Upper lobe of right lung (tissue), 1 donor: Measurements from ENCODE around the gene ADAMTS14. TPM values are rescaled to one million over a fixed set of nuclear protein-coding genes. Genes with fewer than 3 reads are reported as not detected.

Source experiments
- ATAC-seq: fragments of 200-7000 bp; cut with Tn5 transposase; one replicate; pipeline ENCODE4 v1.9.1; 2020; ENCODE audit warnings: mild to moderate bottlenecking, moderate library complexity
- DNase-seq: peaks from one replicate; pipeline ENCODE4 v3.0.0-alpha.2; 2020
- H3K27ac ChIP-seq: fragments of 200-600 bp; one replicate; pipeline ENCODE4 v1.8.0; 2022
- H3K27me3 ChIP-seq: fragments of 200-600 bp; one replicate; pipeline ENCODE4 v1.8.0; 2022; ENCODE audit warnings: mild to moderate bottlenecking
- H3K36me3 ChIP-seq: fragments of 200-600 bp; one replicate; pipeline ENCODE4 v1.8.0; 2022
- H3K4me1 ChIP-seq: fragments of 200-600 bp; one replicate; pipeline ENCODE4 v1.8.0; 2022
- H3K4me3 ChIP-seq: fragments of 200-600 bp; one replicate; pipeline ENCODE4 v1.8.0; 2022; ENCODE audit warnings: mild to moderate bottlenecking
- H3K9me3 ChIP-seq: fragments of 200-600 bp; one replicate; pipeline ENCODE4 v1.8.0; 2022
- CTCF ChIP-seq: fragments of 200-600 bp; IDR thresholded peaks from one replicate; pipeline ENCODE4 v1.8.0; 2022; ENCODE audit warnings: antibody characterized with exemption
- intact Hi-C: fragments of 100-400 bp; cut with DNase I; formaldehyde crosslinking; loops from one replicate; pipeline ENCODE4 v1.11.0; 2022
- total RNA-seq: library from RNA; stranded (reverse); fragmentation: NEBNext Ultra II Directional; extraction: Animal tissue kit (Norgen Biotek cat#: 25700); gene quantifications from one replicate; pipeline ENCODE4 v1.2.1, GENCODE V29; 2021
- donor health status: DM: no; HTN: yes; CAD: no; lungs with severe emphysema.

ADAMTS14 gene
- total RNA-seq, 1 donor from 2014 or later = 0.55 TPM

GRCh38 chr10:70671619-70672164, 614 bp upstream of the ADAMTS14 start:
- intact Hi-C loops = no loop called here
- no peak for ATAC-seq
- no peak overlapping the region for H3K27ac ChIP-seq
- H3K4me3 ChIP-seq = peak overlapping the region; percentile 30
- no peak for DNase-seq
- H3K4me1 ChIP-seq = peaks cover 13% of the 10 kb centered on the region
- H3K27me3 ChIP-seq = peaks cover 20% of the 10 kb centered on the region
- no peaks in the 10 kb centered on the region for H3K9me3 ChIP-seq
- H3K36me3 ChIP-seq = no peaks in the 10 kb centered on the region
- no peak for TF ChIP-seq CTCF

- no peak for ATAC-seq
- intact Hi-C loops = no loop called here
- no peak for DNase-seq
- Histone ChIP-seq H3K36me3 (no peaks in the 10 kb centered on the region), H3K27me3 (peaks cover 20% of the 10 kb centered on the region), H3K4me3 (peak overlapping the region; percentile 38), H3K27ac (no peak overlapping the region), H3K9me3 (no peaks in the 10 kb centered on the region), H3K4me1 (peaks cover 13% of the 10 kb centered on the region)
- TF ChIP-seq CTCF = no peak
Measured at GRCh38 chr10:70673043-70673928, 980 bp downstream of the ADAMTS14 start.

- ATAC-seq = no peak
Measured at GRCh38 chr10:70673929-70674559, 1.7 kb downstream of the ADAMTS14 start.

DNA sequence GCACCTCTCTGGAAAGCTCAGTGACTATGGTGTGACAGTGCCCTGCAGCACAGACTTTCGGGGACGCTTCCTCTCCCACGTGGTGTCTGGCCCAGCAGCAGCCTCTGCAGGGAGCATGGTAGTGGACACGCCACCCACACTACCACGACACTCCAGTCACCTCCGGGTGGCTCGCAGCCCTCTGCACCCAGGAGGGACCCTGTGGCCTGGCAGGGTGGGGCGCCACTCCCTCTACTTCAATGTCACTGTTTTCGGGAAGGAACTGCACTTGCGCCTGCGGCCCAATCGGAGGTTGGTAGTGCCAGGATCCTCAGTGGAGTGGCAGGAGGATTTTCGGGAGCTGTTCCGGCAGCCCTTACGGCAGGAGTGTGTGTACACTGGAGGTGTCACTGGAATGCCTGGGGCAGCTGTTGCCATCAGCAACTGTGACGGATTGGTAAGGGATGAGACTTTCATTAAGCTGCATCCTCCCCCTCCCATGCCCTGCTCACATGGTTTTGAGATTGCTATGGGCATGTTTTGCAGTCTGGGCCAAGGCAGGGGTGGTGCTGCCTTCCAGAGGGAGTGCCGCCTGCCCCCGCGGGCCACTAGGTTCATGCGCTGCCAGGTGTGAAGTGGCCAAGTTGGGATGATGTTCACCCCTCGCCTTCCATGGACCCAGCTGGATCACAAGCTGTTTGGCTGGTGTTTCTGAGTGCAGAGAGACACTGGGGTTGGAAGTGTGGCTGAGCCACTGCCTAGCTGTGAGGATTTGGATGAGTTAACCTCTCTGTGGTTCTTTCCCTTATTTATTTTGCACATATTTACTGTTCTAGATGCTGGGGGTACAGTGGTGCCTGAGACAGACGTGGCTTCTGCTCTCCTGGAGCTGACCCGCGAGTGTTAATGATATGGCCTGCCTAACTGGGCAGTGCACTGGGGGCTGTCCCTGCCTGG, 2.5 kb downstream of the ADAMTS14 start:
- H3K9me3 ChIP-seq = no peaks in the 10 kb centered on the region
- DNase-seq (no peak), ATAC-seq (no peak)
- no peak overlapping the region for H3K27ac ChIP-seq
- intact Hi-C loops = no loop called here
- no peaks in the 10 kb centered on the region for H3K36me3 ChIP-seq
- H3K4me3 ChIP-seq = no peak overlapping the region
- no peak for TF ChIP-seq CTCF
- peaks cover 20% of the 10 kb centered on the region for H3K27me3 ChIP-seq
- H3K4me1 ChIP-seq = peaks cover 13% of the 10 kb centered on the region

More at GRCh38 chr10:70673929-70674559, 1.7 kb downstream of the ADAMTS14 start:
- no peaks in the 10 kb centered on the region for H3K9me3 ChIP-seq
- no peaks in the 10 kb centered on the region for H3K36me3 ChIP-seq
- peaks cover 13% of the 10 kb centered on the region for H3K4me1 ChIP-seq
- no peak for DNase-seq
- no peak for TF ChIP-seq CTCF
- intact Hi-C loops = no loop called here
- H3K4me3 ChIP-seq = no peak overlapping the region
- no peak overlapping the region for H3K27ac ChIP-seq
- H3K27me3 ChIP-seq = peaks cover 20% of the 10 kb centered on the region

- H3K4me3 ChIP-seq = no peak overlapping the region
- TF ChIP-seq CTCF = no peak
- intact Hi-C loops = no loop called here
- no peaks in the 10 kb centered on the region for H3K9me3 ChIP-seq
- H3K27me3 ChIP-seq = peaks cover 20% of the 10 kb centered on the region
- H3K36me3 ChIP-seq = no peaks in the 10 kb centered on the region
- ATAC-seq = no peak
- no peak for DNase-seq
- H3K27ac ChIP-seq = no peak overlapping the region
- peaks cover 13% of the 10 kb centered on the region for H3K4me1 ChIP-seq
Measured at GRCh38 chr10:70675496-70676161, 3.3 kb downstream of the ADAMTS14 start.
